NCI-H446 (cell line): ENCODE data around the gene CCDC47.
"Not testable (repeated sequence)": the region's sequence is repeated elsewhere in the genome, so short reads cannot be mapped to it uniquely, and the experiment has no call there.

Source experiments
- DNase-seq, 2 experiments: peaks; one replicate each; lab custom pipeline; 2025; lab: John Stamatoyannopoulos, UW

CCDC47 gene, protein sequence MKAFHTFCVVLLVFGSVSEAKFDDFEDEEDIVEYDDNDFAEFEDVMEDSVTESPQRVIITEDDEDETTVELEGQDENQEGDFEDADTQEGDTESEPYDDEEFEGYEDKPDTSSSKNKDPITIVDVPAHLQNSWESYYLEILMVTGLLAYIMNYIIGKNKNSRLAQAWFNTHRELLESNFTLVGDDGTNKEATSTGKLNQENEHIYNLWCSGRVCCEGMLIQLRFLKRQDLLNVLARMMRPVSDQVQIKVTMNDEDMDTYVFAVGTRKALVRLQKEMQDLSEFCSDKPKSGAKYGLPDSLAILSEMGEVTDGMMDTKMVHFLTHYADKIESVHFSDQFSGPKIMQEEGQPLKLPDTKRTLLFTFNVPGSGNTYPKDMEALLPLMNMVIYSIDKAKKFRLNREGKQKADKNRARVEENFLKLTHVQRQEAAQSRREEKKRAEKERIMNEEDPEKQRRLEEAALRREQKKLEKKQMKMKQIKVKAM

DNA sequence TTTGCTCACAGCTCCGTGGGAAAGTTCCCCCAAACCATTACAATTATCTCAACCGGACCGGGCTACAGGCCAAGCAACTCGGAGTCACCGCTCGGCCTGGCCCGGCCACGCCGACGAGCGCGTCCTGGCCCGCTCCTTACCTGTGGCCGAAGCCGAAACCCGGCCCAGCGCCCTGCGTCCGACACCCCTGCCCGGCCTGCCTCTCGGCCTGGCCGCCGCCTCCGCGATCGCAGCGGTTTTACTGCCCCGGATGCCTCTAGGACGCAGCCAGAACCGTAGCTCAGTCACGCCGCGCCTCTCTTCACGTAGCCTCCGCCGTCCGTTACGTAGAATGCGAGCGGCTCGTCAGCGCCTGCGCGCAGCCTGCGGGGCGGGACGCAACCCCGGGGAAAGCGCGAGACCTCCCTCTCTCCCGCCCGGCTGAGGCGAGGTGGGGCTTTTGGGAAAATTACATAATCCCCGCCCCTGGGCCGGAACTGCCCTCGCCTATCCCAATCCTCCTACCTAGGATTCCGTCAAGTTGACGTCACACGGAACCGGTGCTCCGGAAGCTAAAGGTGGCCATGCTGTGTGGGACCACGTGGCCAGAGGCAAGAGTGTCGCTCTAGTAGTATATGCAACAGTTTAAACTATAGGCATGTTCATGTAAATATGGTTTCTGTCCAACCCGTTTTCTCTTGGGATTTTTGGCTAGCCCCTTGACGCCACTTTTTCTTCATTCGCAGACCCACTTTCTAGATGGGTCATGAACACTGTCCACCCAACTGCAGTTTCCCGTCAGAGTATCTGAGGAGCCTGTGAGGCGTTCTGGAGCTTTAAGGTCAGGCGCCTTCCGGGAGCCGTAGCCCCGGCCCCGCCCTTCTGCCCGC is at the start of gene CCDC47:
TSS of gene CCDC47 (minus strand) at position 326 of the 869 bp plus-strand sequence. CDS start 7,422 bp downstream, outside the sequence.
- peak; percentile 97 to 99 for DNase-seq

DNA sequence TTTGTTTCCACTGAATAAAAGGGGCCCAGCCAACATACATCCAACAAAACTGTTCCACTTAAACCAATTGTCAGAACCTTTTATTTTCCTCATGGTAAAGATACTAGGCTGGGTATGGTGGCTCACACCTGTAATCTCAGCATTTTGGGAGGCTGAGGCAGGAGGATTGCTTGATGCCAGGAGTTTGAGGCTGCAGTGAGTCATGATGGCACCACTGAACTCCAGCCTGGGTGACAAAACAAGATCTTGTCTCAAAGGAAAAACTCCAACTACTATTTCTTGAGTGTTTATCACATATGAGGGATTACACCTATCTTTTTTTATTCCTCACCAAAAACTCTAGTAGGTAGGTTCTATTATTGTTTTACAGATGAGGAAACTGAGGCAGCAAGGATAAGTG is 49.1 kb upstream of the CCDC47 start:
- DNase-seq: no peak

DNA sequence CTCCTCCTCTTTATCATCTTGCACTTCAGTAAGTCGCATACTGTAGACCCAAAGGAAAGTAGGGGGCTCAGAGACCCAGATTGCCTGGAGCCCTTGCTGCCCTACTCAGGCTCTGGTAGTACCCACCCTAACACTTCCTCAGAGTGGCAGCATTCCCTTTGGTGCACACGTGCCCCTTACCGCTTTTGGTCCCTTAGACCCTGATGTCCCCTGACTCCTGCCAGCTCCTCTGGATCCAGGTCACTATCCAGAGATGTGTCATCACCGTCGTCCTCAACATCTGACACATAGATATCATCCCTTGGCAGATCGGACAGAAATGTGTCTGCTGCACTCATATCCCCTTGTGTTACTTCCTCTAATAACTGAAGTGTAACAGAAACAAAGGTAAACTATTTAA is 48.4 kb upstream of the CCDC47 start:
- no peak for DNase-seq

DNA sequence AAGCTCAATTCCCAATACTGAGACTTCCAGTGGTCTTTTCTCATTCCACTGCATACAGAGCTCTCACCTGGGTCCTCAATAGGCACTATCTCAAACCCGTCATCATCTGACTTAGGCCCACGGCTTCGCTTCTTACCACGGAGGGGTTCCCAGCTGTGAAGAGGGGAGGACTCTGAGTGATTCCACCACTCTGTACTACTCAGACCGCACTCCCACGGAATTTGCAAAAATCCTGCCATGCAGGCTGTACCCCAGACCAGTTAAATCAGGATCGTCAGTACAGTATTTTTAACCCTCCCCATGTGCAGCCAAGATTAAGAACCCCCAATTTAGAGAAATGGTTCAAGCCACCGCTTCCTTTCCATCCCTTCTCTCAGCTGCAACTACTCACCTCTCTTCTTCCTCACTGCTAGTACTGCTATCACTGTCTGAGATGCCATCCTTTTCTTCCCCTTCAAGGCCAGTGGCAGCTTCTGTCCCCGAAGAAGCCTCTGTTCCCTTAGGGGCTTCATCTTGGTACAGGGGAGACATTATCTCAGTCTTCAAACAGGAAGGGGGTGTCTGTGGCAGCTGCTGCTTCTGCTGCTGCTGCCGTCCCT is 47.7 kb upstream of the CCDC47 start:
- no peak for DNase-seq

DNA sequence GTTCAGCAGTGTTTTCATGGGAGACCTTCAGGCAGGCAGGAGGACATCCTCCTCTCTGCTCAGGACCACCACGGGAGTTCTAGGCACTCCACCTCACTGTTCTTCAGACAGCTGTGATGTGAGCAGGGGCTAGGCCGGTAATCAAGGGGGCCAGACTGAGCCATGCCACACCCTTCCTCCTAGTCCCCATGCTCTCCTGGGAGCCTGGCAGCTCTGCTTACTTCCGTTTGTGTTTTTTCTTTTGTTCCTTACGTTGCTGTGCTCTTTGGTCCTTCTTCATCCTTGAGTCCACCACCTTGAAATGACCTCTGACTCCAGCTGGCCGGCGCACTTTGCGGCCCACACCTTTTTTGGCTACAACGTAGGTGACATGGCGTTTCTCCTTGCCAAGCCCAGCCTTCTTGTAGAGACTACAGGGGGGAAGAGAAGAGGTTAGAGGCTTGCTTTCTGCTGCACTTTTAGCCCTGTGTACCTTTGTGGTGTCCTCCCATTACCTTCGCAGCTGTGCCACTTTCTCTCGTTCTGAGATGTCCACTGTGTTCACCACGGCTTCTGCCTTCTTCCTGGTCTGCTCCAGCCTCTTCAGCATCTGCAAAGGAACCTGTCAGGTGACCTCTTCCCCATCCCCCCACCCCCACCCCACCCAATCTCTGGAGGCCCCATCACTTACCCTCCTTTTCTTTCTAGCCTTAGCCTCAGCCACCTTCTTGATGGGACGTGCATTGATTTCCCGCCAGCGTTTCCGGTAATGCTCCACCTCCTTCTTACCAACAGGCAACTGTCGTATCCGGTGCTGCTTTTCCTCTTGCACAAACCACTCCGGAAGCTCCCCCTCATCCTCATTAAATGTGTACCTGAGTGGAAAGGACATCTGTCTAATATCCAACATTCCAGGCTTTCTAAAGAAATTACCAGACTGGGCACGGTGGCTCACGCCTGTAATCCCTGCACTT is 46.5 kb upstream of the CCDC47 start:
- DNase-seq: no peak

DNA sequence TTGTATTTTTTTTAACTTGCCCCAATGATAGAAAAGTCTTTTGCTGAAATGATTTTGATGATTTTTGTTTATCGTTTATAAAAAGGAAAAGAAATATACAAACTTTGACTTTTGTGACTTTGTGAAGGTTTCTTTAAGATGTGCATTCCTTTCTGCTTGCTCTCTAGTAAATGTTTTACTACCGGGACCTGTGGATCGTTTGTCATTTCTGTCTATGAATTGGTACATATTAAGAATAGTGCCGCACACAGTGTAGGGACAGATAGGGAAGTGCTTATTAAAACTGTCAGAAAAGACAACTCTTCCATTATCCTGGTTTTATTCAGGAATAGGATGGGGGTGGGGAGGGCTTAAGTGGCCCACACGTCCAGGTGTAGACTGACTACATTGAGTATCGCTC is 45.7 kb upstream of the CCDC47 start:
- DNase-seq: no peak

DNA sequence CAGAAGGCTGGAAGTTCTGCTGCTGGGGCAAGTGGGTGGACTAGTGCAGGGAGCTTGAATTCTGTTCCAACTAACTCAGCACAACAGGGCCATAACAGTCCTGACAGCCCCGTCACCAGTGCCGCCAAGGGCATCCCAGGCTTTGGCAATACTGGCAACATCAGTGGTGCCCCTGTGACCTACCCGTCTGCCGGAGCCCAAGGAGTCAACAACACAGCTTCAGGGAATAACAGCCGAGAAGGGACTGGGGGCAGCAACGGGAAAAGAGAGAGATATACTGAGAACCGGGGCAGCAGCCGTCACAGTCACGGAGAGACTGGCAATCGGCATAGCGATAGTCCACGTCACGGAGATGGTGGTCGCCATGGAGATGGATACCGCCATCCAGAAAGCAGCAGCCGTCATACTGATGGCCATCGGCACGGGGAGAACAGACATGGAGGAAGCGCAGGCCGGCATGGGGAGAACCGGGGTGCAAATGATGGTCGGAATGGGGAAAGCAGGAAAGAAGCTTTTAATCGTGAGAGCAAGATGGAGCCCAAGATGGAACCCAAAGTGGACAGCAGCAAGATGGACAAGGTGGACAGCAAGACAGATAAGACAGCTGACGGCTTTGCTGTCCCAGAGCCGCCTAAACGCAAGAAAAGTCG is 44.5 kb upstream of the CCDC47 start:
- no peak for DNase-seq

DNA sequence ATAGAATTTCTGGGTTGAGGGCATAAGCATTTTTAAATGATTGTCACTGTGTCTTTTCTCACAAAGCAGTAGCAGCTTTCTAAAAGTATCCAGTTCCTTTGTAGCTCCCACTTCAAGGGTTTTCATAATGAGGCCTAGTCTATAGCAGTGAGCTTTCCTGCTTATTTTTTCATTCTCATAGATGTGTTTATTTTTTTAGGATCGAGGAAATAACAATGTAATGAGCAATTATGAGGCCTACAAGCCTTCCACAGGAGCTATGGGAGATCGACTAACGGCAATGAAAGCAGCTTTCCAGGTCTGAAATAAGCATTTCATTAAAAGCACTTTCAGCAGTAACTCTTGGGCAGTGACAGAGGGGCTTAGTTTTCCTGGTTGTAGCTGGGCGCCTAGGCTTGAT is 43.3 kb upstream of the CCDC47 start:
- no peak for DNase-seq

DNA sequence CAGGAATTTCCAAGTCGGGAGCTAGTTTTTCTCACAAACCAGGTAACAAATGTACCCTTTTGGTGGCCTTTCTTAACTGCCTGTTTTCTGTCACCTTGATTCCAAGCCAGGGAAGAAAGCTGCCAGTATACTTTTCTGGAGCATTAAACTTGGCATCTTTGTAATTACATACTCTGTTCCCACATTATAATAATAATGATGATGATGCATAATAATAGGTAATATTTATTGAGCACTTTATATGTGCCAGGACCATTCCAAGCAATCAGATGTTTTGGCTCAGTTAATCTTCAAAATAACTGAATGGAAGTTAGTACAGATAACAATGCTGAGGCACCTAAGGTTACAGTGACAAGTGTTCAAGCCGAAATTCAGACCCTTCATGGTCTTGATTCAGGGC is 42.7 kb upstream of the CCDC47 start:
- DNase-seq: no peak

DNA sequence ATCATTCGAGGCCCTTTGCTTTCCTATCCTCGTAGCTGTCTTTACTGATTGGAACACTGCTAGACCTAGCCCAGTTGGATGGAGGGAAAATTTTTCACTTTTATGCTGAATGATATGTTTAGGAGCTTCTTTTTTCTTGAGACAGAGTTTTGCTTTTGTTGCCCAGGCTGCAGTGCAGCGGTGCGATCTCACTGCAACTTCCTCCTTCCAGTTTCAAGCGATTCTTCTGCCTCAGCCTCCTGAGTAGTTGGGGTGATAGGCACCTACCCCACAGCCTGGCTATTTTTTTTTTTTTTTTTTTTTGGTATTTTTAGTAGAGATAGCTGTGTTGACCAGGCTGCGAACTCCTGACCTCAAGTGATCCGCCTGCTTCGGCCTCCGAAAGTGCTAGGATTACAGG is 36.6 kb upstream of the CCDC47 start:
- DNase-seq: no peak

DNA sequence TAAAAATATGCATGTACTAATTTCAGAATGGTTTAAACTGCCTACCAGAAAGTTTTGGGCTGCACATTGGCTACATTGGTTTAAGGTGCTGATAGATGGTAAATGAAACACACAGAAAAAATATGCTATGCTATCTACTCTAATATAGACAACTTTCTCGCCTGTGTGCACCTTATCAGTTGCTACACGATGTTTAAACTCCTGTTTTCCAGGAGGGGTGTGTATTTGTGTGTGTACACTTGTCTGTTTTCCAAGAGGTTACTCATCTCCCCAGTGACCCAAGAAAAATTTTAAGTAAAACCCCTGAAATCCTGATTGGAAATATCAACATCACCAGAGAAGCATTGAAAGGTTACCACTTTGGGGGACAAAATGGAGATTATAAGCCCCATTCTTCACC is 32.2 kb upstream of the CCDC47 start:
- no peak for DNase-seq

DNA sequence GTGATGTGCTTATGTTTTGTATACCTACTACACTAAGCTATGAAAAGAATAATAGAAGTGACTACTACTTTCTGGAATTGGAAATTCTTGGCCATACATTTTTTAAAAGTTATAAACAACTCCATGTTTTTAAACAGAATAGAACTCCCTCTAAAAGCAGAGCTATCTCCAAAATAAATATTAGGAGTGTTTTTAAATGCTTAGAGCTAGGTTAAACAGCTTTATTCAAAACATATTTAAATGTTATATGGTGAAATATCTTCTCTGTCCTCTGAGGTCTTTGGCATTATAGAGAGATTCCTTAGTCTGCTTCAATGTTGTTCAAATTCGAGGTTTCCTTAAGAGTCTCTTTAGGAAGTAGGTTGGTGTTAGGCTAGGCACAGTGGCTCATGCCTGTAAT is 30.9 kb upstream of the CCDC47 start:
- no peak for DNase-seq

DNA sequence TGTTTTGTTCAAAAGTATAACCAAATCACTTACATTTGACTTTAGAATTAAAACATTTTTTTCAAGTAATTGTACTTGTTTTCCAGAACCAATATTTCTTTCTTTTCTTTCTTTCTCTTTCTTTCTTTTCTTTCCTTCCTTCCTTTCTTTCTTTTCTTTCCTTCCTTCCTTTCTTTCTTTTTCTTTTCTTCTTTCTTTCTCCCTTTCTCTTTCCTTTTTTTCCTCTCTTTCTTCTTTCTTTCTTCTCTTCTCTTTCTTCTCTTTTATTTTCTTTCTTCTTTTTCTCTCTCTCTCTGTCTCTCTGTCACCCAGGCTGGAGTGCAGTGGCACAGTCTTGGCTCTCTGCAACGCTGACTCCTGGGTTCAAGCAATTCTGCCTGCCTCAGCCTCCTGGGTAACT is 27.4 kb upstream of the CCDC47 start:
- DNase-seq: no peak

DNA sequence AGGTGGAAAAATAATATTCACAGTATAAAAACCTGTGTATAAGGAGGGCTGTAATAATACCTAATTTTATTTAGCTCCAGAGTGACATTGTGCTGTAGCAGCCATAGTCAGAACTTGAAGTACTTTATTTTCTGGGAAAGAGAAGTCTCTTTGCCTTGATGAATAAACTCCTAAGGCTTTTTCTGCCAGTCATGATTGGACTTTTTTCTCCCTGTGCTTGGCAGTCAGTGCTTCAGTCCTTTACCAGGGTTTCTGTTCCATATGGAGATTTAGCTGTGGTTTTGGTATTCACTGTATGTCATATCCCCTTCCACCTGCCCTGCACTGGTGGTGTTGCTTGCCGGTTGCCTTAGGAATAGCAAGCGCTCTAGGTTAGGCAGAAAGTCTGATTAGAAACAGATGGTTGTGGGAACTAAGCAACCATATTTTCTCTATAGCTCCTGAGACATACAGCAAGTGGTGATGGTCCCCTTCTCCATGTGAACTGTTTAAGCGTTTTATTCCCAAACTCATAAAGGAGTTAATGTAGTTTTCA is 25.2 kb upstream of the CCDC47 start:
- no peak for DNase-seq

DNA sequence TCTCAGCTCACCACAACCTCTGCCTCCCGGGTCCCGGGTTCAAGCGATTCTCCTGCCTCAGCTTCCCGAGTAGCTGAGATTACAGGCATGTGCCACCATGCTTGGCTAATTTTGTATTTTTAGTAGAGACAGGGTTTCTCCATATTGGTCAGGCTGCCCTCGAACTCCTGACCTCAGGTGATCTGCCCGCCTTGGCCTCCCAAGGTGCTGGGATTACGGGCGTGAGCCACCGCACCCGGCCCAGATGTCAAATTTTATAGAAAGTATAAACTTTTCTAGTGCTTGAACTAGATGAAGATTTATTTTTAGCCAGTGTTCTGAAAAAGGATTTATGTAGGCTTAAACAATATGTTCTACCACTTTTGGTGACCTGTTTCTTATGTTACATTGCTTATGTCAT is 23.0 kb upstream of the CCDC47 start:
- not testable (repeated sequence) for DNase-seq

DNA sequence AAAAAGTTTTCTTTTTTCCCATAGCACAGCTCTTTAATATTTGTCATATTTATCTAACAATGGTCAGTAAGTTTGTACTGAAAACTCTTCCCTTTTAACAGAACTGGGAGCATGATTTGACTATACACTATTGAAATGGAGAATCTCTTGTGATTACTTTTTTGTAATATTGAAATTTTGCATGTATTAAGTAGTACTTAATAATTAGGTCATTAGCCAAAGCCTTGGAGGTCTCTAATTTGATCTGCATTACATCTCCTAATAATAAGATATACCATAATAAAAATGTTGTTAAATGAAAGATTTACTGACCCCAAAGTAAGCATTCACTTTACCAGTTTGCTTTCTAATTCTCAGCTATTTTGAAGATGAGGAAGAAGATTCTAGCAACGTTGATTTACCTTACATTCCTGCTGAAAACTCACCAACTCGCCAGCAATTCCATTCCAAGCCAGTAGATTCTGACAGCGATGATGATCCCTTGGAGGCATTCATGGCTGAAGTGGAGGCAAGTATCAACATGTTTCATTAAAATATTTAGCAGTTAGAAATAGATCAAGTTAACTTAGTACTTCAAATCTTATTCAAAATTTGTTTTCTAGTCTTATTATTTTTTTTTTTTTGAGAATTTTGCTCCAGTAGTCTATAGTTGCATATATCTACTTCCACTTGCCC is 18.8 kb upstream of the CCDC47 start:
- DNase-seq: no peak

DNA sequence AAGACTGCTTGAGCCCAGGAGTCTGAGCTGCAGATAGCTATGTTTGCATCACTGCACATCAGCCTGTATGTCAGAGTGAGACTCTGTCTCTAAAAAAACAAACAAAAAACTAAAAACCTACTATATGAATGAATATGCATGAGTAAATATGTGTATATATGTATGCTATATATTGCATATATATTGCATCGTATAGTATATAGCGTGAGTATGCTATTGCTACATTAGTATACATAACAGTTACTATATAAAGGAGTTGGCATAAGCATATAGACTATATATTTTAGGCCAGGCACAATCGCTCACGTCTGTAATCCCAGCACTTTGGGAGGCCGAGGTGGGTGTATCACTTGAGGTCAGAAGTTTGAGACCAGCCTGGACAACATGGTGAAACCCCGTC is 16.7 kb upstream of the CCDC47 start:
- no peak for DNase-seq

DNA sequence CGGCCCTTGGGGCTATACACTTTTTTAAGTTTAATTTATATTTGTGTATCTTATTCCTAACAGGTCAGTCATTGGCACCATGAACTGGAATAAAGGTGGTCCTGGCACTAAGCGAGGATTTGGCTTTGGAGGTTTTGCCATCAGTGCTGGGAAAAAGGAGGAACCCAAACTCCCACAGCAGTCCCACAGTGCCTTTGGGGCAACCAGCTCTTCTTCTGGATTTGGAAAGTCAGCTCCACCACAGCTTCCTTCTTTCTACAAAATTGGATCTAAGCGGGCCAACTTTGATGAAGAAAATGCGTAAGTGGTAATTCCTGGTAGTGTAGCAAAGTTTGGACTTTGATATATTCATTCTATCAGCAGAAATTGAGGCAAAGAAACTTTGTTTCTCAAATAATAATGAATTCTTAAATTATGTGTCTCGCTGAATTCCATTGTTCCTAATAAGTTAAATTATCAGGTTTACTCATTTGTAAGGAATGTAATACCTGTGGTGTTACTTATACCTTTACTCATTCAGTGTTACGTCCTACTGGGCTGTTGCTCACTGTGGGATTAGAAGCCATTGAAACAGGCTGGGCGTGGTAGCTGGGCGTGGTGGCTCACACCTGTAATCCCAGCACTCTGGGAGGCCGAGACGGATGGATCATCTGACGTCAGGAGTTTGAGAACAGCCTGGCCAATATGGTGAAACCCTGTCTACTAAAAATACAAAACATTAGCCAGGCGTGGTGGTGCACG is 13.7 kb upstream of the CCDC47 start:
- no peak for DNase-seq

DNA sequence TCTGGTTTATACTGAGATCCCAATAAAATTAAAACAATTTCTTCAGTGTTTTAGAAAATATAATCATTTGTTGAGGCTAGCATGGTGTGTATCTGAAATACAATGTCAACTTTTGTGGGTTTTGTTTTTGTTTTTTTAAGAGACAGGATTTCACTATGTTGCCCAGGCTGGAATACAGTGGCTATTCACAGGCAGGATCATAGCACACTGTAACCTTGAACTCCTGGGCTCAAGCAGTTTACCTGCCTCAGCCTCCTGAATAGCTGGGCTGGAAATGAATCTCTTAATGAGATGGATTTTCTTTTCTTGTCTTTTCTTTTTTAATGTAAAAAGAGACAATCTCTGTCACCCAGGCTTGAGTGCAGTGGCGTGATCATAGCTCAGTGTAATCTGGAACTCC is 12.7 kb upstream of the CCDC47 start:
- DNase-seq: no peak
